Measurements from ENCODE around the gene DOK1. TPM values are rescaled to one million over a fixed set of nuclear protein-coding genes. Genes with fewer than 3 reads are reported as not detected.

DOK1 gene
- polyA plus RNA-seq, 1 donor (not counting 4 experiments of a cell fraction or from before 2014, with no cell fraction given) = 0.97 TPM

- no peaks in the 10 kb centered on the region for H4K20me1 ChIP-seq (ENCODE audit: control insufficient read depth, extremely low read depth, insufficient read depth, low read length)
- DNase-seq (ENCODE audit: low read depth, low spot score) (no peak), FAIRE-seq (no peak)
- peak overlapping the region; percentile 87 for H3K4me2 ChIP-seq (ENCODE audit: control insufficient read depth, extremely low read depth, insufficient read depth, low read depth, low read length)
- no peaks in the 10 kb centered on the region for H3K36me3 ChIP-seq (ENCODE audit: control insufficient read depth in 2 of 2, extremely low read depth in 1 of 2, insufficient read depth in 2 of 2, low read length in 2 of 2)
- no peak overlapping the region for H3K27ac ChIP-seq (ENCODE audit: control insufficient read depth, insufficient read depth, low read length)
- no peaks in the 10 kb centered on the region for H3K9me1 ChIP-seq (ENCODE audit: control insufficient read depth, extremely low read depth, insufficient read depth, low read length)
- H3K4me1 ChIP-seq (ENCODE audit: control insufficient read depth, extremely low read depth, insufficient read depth, low read length) = peaks cover 12% of the 10 kb centered on the region
- dilution Hi-C loops (cut with MboI; ENCODE audit: extremely low pct_ligation_motif_present, low sequenced_read_pairs) = no loop called here
- H2AFZ ChIP-seq (ENCODE audit: control insufficient read depth, low read length) = peak overlapping the region; percentile 87
- H3K9me3 ChIP-seq (ENCODE audit: control insufficient read depth, low read depth, low read length) = no peaks in the 10 kb centered on the region
- peaks cover 2% of the 10 kb centered on the region for H3K27me3 ChIP-seq (ENCODE audit: control insufficient read depth, extremely low read depth, insufficient read depth, low read length)
- no peaks in the 10 kb centered on the region for H3K79me2 ChIP-seq (ENCODE audit: control insufficient read depth, insufficient read depth, low read length)
- H3K4me3 ChIP-seq (ENCODE audit: control insufficient read depth in 2 of 3, extremely low read depth in 1 of 3, insufficient read depth in 2 of 3, low read depth in 1 of 3, low read length in 3 of 3) = peak overlapping the region; percentile 39 to 70 (median 69)
- H3K9ac ChIP-seq (ENCODE audit: control insufficient read depth, extremely low read depth, insufficient read depth, low read length) = peak overlapping the region; percentile 56
- TF ChIP-seq CTCF (optimal IDR thresholded peaks at IDR 0.05 in 1 of 3, IDR thresholded peaks at IDR 0.05 in 1 of 3, conservative IDR thresholded peaks at IDR 0.05 in 1 of 3; ENCODE audit: extremely low read depth in 1 of 3, insufficient read depth in 2 of 3, low read length in 3 of 3) = no peak
- TF ChIP-seq EZH2 (IDR thresholded peaks at IDR 0.05; ENCODE audit: low read length) = peak; percentile 31
Measured at GRCh38 chr2:74548900-74549826, 5.4 kb upstream of the DOK1 start.

GRCh38 chr2:74550231-74550630 lies 4.3 kb upstream of the DOK1 start:
- no peak overlapping the region for H3K27ac ChIP-seq (ENCODE audit: control insufficient read depth, insufficient read depth, low read length)
- dilution Hi-C loops (cut with MboI; ENCODE audit: extremely low pct_ligation_motif_present, low sequenced_read_pairs) = no loop called here
- no peak overlapping the region for H3K4me3 ChIP-seq (ENCODE audit: control insufficient read depth in 2 of 3, extremely low read depth in 1 of 3, insufficient read depth in 2 of 3, low read depth in 1 of 3, low read length in 3 of 3)
- H3K27me3 ChIP-seq (ENCODE audit: control insufficient read depth, extremely low read depth, insufficient read depth, low read length) = peaks cover 12% of the 10 kb centered on the region
- DNase-seq (ENCODE audit: low read depth, low spot score) (no peak), FAIRE-seq (no peak)
- H3K9me1 ChIP-seq (ENCODE audit: control insufficient read depth, extremely low read depth, insufficient read depth, low read length) = no peaks in the 10 kb centered on the region
- no peaks in the 10 kb centered on the region for H4K20me1 ChIP-seq (ENCODE audit: control insufficient read depth, extremely low read depth, insufficient read depth, low read length)
- H2AFZ ChIP-seq (ENCODE audit: control insufficient read depth, low read length) = no peak overlapping the region
- no peaks in the 10 kb centered on the region for H3K79me2 ChIP-seq (ENCODE audit: control insufficient read depth, insufficient read depth, low read length)
- TF ChIP-seq CTCF (optimal IDR thresholded peaks at IDR 0.05 in 1 of 3, IDR thresholded peaks at IDR 0.05 in 1 of 3, conservative IDR thresholded peaks at IDR 0.05 in 1 of 3; ENCODE audit: extremely low read depth in 1 of 3, insufficient read depth in 2 of 3, low read length in 3 of 3) = no peak
- no peak for TF ChIP-seq EZH2 (IDR thresholded peaks at IDR 0.05; ENCODE audit: low read length)
- H3K4me2 ChIP-seq (ENCODE audit: control insufficient read depth, extremely low read depth, insufficient read depth, low read depth, low read length) = no peak overlapping the region
- no peak overlapping the region for H3K9ac ChIP-seq (ENCODE audit: control insufficient read depth, extremely low read depth, insufficient read depth, low read length)
- H3K36me3 ChIP-seq (ENCODE audit: control insufficient read depth in 2 of 2, extremely low read depth in 1 of 2, insufficient read depth in 2 of 2, low read length in 2 of 2) = no peaks in the 10 kb centered on the region
- H3K9me3 ChIP-seq (ENCODE audit: control insufficient read depth, low read depth, low read length) = no peaks in the 10 kb centered on the region
- peaks cover 12% of the 10 kb centered on the region for H3K4me1 ChIP-seq (ENCODE audit: control insufficient read depth, extremely low read depth, insufficient read depth, low read length)
